NB4 (cell line): Measurements from ENCODE around the gene USP51.

Experiments
- MYC ChIP-seq: IDR thresholded peaks from 2 replicates; pipeline ENCODE4 v1.6.1; 2011; ENCODE audit warnings: low read depth, low read length
- POLR2A ChIP-seq: IDR thresholded peaks from 2 replicates; pipeline ENCODE4 v1.6.1; 2011; ENCODE audit warnings: mild to moderate bottlenecking; ENCODE audit not compliant: insufficient read length; ENCODE audit errors: extremely low read depth
- TF ChIP-seq, protein P1 (sequence below): IDR thresholded peaks from one replicate; pipeline ENCODE4 v1.5.1; 2012; ENCODE audit warnings: low read depth, low read length
- TF ChIP-seq, protein P2 (sequence below): IDR thresholded peaks from 2 replicates; pipeline ENCODE4 v1.6.1; 2011; ENCODE audit warnings: low read depth, low read length

DNA sequence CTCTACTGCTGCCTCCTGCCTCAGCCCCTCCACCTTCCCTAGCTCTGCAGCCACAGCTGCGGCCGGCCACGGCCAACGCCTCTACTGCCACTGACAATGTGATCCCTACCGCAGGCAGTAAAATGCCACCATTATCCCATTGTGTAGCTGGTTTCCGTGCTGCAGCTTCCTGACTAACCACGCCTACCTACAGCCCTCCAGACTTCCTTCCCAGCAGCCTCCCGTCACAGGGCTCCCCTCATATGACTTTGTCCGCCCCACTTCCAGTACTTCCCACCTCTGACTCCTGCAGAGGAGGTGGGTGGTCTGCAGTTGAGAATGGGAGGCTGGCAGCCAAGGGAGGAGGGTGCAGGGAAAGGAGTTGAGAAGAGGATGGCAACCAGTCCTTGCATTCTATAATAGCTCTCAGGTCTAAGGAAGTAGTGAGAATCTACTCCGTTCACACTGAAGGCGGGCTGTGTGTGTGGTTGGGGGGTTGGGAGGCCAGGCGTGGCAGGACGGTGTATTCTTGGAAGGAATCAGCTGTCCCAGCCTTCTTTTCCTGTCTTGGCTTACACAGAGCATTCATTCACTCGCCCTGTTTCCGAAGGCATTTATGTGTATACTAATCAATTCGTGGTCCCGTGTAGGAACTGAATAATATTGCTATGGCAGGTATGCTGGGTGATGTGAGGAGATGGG is 33.1 kb upstream of the USP51 start:
- TF ChIP-seq POLR2A (no peak), MYC (no peak)
- TF ChIP-seq, protein P1, sequence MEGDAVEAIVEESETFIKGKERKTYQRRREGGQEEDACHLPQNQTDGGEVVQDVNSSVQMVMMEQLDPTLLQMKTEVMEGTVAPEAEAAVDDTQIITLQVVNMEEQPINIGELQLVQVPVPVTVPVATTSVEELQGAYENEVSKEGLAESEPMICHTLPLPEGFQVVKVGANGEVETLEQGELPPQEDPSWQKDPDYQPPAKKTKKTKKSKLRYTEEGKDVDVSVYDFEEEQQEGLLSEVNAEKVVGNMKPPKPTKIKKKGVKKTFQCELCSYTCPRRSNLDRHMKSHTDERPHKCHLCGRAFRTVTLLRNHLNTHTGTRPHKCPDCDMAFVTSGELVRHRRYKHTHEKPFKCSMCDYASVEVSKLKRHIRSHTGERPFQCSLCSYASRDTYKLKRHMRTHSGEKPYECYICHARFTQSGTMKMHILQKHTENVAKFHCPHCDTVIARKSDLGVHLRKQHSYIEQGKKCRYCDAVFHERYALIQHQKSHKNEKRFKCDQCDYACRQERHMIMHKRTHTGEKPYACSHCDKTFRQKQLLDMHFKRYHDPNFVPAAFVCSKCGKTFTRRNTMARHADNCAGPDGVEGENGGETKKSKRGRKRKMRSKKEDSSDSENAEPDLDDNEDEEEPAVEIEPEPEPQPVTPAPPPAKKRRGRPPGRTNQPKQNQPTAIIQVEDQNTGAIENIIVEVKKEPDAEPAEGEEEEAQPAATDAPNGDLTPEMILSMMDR: no peak
- TF ChIP-seq, protein P2, sequence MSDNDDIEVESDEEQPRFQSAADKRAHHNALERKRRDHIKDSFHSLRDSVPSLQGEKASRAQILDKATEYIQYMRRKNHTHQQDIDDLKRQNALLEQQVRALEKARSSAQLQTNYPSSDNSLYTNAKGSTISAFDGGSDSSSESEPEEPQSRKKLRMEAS: no peak
